Fibroblast of peridontal ligament (primary cell): ENCODE data around the gene SCAP.
"Not testable (repeated sequence)": the region's sequence is repeated elsewhere in the genome, so short reads cannot be mapped to it uniquely, and the experiment has no call there.

ENCODE experiments used
- DNase-seq: peaks from one replicate; pipeline ENCODE4 v3.0.0-alpha.2; 2010; ENCODE audit errors: extremely low read depth

SCAP gene

GRCh38 chr3:47399531-47400270 lies 76.0 kb downstream of the SCAP start:
- DNase-seq = peak; percentile 18

DNA sequence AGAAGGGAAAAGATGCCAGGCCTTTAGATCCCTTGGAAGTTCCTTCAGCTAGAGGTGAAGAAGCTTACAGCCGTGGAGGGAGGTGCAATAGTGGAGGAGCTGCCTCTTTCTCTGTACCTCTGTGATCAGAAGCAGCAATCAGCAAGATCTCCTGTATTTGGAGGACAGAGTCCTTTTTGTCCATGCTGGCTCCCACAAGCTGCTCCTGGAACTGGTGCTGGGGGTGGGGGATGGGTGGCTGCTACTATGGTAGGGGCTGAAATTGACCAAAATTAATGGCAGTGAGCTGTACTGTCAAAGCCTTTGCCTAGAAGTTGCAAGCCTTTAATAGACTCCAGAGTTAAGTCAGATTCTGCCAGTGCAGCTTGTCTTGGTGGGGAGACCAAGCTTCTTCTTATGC lies 76.7 kb downstream of the SCAP start:
- DNase-seq = no peak

DNA sequence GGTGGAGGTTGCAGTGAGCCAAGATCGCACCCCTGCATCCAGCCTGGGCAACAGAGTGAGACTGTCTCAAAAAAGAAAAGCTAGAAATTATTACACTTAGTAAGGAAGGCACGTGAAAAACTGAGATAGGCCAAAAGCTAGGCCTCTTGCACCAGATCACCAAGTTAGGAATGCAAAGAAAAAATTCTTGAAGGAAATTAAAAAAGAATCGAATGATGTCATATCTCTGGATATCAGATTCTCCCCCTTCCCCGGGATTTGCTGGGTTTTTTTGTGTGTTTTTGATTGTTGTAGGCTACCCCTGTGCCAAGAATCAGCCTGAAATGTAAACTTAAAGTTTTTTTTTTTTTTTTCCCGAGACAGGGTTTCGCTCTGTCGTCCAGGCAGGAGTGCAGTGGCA lies 77.5 kb downstream of the SCAP start:
- peak; percentile 86 for DNase-seq

GRCh38 chr3:47394881-47395280 lies 80.9 kb downstream of the SCAP start:
- DNase-seq = no peak

DNA sequence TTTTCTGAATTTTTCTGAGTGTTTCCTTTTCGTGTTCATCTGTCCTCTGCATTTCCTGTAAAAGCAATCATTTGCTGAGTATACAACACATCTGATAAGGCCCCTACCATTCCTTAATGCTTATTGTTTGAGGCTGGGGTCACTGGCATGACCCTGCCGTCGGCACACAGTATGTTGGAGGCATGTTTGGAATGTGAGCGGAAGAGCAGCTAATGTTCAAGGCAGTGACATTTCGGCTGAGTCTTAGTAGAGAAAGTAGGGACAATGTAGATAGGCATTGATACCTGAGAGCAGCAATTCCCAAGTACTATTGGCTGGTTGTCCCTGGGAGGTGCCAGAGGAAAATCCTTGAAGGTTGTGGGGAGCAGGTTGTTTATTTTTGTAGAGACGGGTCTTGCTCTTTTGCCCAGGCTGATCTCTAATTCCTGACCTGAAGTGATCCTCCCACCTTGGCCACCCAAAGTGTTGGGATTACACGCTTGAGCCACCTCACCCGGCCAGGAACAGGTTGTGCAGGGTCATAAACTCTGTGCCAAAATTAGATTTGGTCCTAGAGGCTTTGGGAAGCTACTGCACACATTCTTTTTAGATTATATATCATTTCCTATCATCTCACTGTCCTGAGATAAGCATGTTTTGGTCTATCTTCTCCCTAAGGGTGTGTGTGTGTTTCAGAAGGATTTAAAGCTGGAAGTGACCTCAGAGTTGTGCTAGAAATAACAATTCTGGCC lies 81.4 kb downstream of the SCAP start:
- DNase-seq = no peak

GRCh38 chr3:47392933-47393332 lies 82.8 kb downstream of the SCAP start:
- DNase-seq = no peak

DNA sequence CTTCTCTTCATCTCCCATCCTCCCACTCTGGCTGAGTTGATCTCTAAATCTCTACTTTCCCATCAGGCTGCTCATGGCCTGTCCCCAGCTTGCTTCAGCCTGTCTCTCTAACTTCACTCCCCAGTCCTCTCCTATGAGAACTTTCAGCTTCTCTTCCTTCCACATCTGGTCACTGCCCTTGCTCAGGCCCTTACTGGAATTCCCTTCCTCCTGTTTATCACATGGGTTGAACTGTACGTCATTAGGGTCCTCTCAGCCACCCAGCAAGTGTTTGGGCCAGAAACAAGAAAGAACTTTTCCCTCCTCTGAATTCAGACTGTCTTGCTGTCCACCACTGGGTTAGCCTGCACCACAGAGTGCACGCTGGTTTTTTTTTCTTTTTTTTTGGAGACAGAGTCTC lies 89.9 kb downstream of the SCAP start:
- no peak for DNase-seq

- no peak for DNase-seq
Observed at GRCh38 chr3:47385007-47385406, 90.7 kb downstream of the SCAP start.

DNA sequence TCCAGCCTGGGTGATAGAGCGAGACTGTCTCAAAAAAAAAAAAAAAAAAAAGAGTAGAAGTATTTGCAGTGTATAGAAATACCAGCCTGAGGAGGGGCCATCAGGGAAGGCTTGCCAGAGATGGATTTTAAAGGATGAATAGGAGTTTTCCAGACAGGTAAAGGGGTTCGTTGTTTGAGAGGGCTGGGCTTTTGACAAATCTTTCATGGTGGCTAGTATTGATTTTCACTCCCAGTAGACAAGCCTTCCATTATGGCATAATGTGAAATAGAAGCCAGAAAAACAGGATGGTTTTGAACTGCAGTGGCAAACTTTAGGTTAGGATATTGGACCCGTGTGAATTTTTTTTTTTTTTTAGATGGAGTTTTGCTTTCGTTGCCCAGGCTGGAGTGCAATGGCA lies 91.3 kb downstream of the SCAP start:
- no peak for DNase-seq

DNA sequence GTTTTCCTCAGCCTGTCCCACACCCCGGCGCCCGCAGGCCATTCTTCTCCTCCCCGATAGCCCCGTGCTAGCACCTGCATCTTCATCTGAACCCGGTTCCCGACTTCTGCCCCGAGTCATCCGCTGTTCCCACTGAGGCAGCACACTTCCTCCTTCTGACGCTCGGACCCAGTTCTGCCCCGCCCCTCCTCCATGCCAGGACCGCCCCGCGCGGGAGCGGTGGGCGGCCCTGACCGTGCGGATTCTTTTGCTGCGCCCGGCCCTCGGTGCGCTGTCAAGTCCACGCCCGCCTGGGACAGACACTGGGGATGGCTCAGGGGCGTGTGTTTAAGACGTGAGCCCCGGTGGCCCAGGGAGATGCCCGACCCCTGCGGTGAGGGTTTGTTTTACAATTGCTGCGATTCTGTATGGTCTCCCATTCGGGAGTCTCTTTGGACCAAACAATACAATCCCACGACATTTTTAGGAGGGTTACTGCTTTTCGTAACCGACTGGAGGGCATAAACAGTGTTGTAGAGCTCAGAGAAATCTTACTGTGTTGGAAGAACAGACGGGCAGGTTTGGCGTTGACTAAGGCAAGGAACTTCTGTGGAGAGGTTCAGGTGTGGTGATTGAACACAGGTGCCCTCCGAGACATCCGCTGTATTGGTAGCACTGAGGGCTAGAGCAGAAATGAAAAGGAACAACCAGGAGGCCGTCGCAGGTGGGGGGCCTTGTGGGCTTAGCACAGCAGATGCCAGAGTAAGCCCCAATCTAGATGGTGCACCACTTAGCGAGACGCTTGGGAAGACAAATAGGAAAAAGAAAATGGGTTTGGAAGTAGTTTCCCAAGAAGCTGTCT lies 94.2 kb downstream of the SCAP start:
- DNase-seq = peak; percentile 77

- peak; percentile 99 for DNase-seq
Observed at GRCh38 chr3:47380601-47381316, 95.0 kb downstream of the SCAP start, which contains the start of gene PTPN23. Gene PTPN23 (plus strand): TSS chr3:47381021. CDS start chr3:47381097, 76 bp downstream.

DNA sequence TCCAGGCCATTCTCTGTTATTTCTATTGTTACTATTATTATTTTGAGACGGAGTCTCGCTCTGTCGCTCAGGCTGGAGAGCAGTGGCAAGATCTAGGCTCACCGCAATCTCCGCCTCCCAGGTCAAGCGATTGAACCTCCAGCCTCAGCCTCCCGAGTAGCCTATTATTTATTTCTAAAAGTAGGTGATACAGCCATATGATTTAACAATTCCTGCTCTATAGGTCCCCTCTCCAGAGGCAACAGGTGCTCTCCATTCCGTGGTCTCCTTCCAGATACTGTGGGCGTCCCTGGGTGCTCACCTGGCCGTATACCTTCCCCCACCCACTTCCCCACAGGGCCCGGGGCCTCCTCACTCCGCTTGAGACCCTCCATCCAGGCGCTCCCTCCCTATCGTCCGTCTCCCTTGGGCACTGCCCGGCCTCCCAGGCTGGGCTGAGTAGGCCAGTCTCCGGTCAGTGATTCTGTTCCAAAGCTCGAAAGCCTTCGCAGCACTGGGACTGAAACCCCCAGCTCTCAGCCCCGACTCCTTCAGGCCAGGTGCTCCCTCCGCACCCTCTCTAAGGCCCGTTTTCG lies 95.6 kb downstream of the SCAP start:
- no peak for DNase-seq

DNA sequence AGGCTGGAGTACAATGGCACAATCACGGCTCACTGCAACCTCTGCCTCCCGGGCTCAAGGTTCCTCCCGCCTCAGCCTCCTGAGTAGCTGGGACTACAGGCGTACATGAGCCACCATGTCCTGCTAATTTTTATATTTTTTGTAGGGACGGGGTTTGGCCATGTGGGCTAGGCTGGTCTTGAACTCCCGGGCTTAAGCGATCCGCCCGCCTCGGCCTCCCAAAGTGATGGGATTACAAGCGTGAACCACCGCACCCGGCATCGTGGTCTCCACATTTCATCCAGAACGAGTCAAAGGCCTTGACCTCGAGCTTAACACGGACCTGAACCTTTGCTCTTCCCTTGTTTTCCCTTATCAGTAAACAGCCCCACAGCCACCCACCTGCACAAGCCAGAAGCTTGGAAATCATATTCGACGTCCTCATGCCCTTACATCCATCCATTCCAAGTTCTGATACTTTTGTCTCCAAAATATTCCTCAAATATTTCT lies 96.3 kb downstream of the SCAP start:
- no peak for DNase-seq

DNA sequence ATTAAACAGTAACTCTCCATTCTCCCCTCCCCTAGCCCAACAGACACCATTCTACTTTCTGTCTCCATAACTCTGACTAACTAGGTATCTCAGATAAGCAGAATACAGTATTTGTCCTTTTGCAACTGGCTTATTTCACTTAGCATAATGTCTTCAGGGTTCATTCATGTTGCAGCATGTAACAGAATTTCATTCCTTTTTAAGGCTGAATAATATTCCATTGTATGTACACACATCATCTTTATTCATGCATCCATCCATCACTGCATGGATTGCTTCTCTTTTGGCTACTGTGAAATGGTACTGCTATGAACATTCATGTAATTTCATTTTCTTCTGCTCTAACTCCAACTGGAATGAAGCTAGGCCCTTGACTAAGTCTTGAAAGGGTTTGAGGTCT lies 96.9 kb downstream of the SCAP start:
- DNase-seq = no peak

GRCh38 chr3:47377186-47377585 lies 98.6 kb downstream of the SCAP start:
- no peak for DNase-seq

DNA sequence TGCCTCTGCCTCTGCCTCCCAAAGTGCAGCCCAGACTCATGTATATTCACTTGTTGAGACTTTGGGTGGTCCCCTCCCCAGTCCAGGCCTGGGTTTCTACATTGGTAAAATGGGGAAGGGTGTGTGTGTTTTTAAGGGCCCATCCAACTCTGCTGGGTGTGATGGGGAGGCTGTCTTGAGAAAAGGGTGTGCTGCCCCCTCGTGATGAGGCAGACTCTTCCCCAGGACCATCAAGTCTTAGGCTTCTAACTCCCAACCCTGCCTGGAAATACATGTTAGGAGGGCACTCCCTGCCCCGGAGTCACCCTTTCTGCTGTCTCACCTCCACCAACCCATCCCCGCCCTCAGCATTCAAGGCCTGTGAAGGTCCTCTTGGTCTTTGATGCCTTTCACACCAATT lies 99.3 kb downstream of the SCAP start:
- DNase-seq = no peak

DNA sequence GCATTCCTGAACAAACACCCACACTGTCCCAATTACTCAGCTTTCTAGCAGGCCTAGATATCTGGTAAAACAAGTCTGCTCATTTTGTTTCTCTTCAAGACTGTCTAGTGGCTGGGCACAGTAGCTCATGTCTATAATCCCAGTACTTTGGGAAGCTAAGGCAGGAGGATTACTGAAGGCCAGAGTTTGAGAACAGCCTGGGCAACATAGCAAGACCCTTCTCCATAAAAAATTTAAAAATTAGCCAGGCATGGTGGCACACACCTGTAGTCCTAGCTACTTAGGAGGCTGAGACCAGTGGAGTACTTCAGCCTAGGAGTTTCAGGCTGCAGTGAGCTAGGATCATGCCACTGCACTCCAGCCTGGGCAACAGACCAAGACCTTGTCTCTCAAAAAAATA lies 101.2 kb downstream of the SCAP start:
- DNase-seq = no peak

DNA sequence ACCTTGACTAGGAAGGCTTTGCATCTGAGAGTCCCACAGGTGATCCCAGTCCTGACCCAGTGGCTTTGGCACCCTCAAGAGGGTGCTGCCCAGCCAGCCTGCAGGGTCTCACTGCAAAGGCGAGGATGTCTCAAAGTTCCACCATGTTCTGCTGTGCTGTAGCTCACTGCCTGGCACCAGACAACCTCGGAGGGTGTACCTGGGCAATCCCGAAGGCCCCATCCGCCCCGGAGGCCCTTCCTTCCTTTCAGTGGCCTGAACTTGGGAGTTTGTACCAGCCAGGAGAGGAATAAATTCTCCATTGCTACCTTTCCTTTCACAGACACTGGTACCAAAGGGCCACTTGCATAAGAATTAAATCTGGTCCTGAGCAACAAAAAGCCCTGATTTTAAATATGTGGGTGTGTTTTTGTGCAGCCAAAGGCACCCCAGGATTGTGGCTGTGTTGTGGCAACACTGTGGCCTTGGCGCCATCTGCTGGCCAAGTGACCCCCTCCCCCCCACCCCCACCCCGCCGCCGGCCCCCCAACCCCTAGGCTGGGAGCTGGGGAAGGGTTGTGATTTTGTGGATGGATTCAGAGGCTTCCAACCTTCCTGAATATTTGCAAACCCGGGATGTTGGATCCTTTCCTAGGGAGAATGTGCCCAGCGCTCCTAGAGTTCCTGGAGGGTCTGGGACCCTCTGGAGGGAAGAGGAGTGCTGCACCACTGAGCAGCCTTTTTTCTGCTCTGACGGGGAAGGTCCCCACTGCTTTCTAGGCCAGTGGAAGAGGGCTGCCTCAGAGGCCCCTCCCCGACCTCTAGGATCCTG lies 104.6 kb downstream of the SCAP start:
- no peak for DNase-seq

DNA sequence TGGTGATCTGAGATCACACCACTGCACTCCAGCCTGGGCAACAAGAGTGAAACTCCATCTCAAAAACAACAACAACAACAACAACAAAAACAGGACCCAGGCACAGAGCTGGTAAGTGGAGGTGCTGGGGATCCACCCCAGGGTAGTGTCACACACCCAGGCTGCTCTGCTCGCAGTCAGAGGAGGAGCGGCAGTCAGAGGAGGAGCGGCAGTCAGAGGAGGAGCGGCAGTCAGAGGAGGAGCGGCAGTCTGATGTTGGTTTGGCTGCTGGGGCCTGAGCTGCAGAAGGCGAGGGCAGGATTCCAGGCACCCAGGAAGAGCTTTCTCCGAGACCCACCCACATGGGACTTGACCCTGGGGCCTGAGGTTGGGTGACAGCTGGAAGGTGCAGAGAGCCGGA lies 105.7 kb downstream of the SCAP start:
- not testable (repeated sequence) for DNase-seq

DNA sequence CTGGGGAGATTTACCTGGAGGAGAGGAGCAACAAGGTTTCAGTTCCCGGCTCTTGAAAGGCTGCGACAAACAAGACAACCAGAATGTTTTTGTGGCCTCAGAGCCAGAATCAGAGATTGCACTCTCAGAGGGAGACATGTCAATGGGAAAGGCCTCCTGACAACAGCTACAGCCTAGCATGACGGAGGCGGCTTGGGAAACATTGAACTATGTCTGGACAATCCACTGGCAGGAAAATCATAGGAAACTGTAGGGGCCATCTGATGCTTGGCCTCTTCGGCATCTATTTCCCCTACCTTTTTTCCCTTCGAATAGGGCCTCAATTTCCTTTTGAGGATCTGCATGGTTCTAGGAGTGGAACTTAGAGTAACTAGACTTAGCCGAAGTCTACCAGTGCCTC lies 108.1 kb downstream of the SCAP start:
- DNase-seq = no peak
